AML-193 (cell line): Measurements from ENCODE around the gene IGIP.

ENCODE experiments used
- DNase-seq, 2 experiments: peaks; one replicate each; lab custom pipeline; 2025; lab: John Stamatoyannopoulos, UW

The IGIP gene

DNA sequence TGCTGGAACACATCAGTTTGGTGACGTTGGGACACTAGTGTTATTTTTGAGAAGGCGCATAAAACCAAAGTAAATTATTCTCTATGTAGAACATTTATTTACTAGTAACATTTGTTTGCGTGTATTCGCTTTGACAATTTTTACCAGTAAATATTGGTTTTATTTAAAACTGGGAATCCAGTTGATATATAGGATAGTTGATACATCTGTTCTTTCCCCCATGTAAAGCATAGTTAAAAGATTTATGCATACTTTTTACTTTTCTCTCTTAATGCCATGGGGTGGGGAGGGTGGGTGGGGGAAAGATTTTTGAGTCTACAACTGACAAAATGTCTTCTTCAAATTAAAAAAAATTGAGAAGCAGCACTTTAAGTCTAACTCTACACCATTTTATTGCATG is at the start of gene IGIP:
Gene IGIP (plus strand): TSS at position 301 of the 400 bp plus-strand sequence. CDS start 2,540 bp downstream, outside the sequence.
- DNase-seq, result no peak

GRCh38 chr5:140076142-140076541 is 49.6 kb upstream of the IGIP start:
- DNase-seq, result no peak

- no peak for DNase-seq
These were observed 48.9 kb upstream of the IGIP start for GRCh38 chr5:140076788-140077187.

DNA sequence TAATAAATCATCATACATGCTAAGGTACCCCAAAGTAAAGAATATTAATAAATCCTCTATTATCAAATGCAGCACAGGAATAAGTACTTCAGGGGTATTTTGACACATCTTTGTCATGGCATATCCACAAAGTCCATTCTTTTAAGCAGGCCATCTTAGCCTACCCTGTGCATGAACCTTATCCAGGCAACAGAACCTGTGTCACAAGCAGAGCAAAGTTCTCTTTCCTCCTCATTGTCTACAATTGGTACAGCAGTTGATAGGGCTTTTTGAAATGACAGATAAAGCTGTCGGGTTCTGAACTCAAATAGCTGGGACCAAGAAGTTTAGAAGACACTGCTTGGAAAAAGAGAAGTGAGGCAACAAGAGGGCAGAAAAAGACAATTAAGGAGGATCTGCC is 42.6 kb upstream of the IGIP start:
- no peak for DNase-seq

DNA sequence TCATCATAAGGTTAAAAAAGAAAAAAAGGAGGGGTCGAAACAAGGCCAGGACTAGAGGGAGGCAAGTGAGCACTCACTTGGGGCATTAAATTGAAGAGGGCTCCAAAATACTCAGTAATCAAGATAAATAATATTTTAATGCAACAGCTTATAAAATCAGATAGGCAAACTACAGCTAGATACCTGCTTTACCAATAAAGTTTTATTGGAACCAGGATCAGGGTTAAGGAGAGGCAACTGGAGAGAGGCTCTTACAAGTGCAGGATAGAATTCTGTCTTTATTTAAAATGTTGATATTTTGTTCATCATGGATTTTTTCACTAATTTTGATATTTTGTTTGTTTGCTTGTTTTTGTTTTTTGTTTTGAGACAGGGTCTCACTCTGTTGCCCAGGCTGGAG is 42.1 kb upstream of the IGIP start:
- DNase-seq, result no peak

GRCh38 chr5:140084541-140084940 is 41.2 kb upstream of the IGIP start:
- DNase-seq, result no peak

DNA sequence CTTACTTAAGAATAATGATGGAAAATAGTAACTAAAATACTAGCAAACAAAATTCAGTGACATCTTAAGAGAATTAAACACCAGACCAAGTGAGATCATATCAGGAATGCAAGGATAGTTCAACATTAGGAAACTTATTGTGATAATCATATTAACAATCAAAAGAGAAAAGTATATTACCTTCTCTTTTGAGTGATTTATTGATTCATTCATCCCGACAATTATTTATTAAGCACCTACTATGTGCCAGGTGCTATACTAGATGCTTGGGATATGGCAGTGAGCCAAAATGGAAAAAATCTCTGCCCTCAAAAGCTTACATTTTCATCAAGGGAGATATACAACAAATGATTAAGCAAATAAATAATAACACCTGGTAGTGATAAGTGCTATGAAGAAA is 35.5 kb upstream of the IGIP start:
- DNase-seq, result no peak

- no peak for DNase-seq
These were observed 32.6 kb upstream of the IGIP start for GRCh38 chr5:140093179-140093578.

- DNase-seq, result no peak
These were observed 31.9 kb upstream of the IGIP start for GRCh38 chr5:140093866-140094265.

GRCh38 chr5:140094889-140095288 is 30.8 kb upstream of the IGIP start:
- DNase-seq, result no peak

DNA sequence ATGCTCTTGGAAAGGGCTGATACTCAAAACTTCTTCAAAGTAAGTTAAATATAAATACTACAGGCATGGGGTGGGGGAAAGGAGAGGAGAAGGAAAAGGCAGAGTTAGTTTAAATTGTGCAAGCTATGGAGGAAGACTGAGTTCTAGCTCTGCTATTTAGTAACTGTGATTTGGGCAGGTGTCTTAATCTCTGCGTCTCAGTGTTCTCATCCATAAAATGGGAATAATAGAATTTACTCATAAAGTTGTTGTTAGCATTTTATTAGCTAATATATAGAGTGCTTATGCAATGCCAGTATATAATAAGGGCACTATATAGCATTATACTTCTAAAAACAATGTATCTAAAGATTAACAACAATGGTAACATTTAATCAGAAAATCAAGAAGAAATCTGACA is 24.6 kb upstream of the IGIP start:
- DNase-seq, result no peak

DNA sequence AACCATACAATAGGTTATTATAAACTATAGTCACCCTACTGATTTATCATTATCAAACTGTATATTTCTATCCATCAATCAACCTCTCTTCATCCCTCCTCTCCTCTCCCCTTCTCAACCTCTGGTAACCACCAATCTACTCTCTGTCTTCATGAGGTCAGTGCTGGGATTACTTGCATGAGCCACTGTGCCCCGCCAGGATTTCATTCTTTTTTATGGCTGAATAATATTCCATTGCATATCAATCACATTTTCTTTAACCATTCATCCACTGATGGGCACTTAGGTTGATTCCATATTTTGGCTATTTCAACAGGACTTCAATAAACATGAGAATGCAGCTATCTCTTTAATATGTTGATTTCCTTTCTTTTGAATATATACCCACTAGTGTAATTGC is 22.6 kb upstream of the IGIP start:
- no peak for DNase-seq

- no peak for DNase-seq
These were observed 21.6 kb upstream of the IGIP start for GRCh38 chr5:140104100-140104499.

GRCh38 chr5:140106101-140106500 is 19.6 kb upstream of the IGIP start:
- peak in 1 of 2 experiments; percentile 5 for DNase-seq

- no peak for DNase-seq
These were observed 18.9 kb upstream of the IGIP start for GRCh38 chr5:140106805-140107311.

DNA sequence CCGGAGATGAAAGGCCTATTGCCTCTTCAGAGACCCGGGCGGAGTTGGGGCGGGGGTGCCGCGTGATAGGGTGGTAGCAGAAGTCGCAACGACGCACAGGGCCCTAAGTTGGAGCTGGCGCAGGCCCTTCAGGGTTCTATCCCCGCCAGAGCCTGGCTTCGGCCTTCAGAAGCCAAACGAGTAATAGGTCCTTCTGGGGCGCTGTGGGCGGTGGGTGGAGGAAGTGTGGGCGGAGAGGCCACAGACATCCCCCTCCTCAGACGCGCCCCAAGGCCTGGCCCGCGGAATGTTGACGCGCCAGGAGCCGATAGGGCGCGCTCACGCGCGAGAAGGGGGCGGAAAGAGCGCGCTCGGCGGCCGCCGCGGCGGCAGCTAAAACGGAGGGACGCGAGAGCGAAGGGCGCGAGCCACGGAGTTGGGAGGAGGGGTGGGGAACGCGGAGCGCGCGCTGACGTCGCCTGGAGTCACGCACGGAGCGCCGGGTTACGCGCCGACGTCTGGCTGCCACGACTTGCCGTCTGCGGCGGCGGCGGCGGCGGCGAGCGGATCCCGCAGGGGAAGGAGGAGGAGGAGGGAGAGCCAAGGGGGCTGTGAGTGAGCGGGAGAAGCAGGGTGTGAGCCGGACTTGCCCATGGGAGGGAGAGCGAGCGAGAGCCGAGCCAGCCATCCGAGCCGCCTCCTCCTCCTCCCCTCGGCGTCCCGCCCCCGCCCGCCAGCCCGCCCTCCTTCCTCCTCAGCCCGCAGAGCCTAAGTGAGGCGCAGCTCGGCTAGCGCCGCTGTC is 18.2 kb upstream of the IGIP start:
- DNase-seq, result peak; percentile 69 to 81

DNA sequence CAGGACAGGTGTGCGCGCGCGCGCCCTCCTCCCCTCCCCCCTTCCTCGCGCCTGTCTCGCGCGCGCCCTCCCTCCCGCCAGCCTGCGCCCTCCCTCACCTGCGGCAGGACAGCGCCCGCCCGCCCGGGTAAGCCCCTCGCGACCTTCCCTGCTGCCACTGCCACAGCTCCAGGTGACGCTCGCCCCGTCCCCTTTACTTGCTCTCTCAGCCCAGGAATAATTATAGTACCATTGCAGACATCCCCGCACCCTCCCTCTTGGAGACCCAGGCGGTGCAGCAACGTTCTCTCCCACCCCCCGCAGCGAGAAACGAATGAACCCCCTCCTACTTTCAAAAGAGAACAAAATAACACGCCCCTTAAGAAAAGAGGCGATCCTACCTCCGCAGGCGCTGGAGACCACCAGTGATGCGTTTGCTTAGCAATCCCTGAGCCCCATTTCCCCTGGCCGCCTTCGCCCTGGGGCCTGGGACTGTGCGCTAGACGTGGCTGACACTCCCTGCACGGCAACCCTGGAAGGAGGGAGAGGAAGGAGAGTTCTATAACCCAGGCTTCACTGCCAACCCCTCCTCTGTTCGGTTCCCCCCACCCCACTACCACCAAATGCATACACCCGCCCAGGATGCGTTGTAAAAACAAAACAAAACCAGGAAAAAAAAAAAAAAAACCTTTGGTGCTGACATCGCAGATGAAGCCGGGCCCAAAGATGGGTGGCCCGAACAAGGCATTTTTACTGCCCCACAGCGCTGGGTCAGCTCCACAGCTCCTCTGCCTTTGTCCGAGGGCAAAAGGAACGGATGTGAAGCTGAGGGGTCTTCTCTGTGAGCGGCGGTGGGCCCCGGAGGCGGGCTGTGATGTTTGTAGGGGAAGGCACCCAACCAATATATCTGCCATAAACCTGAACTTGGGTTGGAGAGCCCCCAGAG is 17.4 kb upstream of the IGIP start:
- DNase-seq, result no peak

GRCh38 chr5:140109018-140109758 is 16.5 kb upstream of the IGIP start:
- no peak for DNase-seq

DNA sequence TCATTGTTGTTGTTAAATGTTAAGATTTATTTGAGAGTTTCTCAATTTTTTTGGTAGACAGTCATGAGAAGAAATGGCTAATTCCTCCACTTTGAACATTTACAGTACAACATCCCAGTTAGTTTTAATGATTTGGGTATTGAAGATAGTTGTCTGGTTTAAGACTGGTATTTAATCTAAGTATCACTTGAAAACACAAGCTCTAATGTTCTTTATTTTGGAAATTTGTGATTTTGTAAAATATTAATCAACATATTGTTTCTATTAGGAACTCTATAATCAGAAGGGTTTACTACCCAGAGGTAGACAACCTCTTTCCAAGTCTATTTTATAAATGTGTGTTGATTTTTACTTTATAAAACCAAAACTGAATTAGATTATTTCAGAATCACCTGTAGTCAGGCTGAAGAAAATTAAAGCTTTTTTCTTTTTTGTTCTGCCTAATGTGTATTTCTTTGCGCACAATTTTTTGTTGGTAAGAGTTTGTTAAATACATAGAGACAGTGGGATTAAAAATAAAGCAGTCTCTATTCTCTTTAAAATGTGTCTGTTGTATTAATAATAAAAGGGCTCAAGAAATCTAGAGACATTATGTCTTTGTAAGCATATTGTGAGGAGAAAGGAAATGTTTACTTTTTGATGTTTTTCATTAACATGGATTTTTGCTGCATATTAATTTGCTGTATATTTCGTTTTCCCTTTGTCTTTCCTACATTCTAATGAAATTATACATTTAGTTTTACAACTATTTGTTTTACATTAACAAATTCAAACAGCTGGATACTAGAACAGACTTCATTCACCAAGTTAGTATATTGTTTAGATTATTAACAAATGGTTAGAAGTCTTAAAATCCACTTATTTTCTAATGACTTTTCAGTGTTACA is 15.7 kb upstream of the IGIP start:
- DNase-seq, result no peak

- DNase-seq, result no peak
These were observed 15.1 kb upstream of the IGIP start for GRCh38 chr5:140110646-140110957.
